Sigmoid colon (tissue), 7 donors: ENCODE measurements around the gene KRTAP4-11. TPM values are rescaled to one million over a fixed set of nuclear protein-coding genes. Genes with fewer than 3 reads are reported as not detected.
"Not testable (repeated sequence)": the region's sequence is repeated elsewhere in the genome, so short reads cannot be mapped to it uniquely, and the experiment has no call there.

ENCODE experiments used
- DNase-seq: peaks from one replicate; pipeline ENCODE4 v3.0.0-alpha.2; 2019
- H3K27ac ChIP-seq, 4 donors: fragments of 200-600 bp; sonication (generic); one replicate each; pipeline ENCODE4 v1.5.1; 2016 to 2019; ENCODE audit warnings: mild to moderate bottlenecking in 1 of 4
- H3K27me3 ChIP-seq, 3 donors: fragments of 200-600 bp; sonication (generic); one replicate each; pipeline ENCODE4 v1.5.1; 2019; ENCODE audit warnings: mild to moderate bottlenecking in 1 of 3
- H3K36me3 ChIP-seq, 4 donors: fragments of 200-600 bp; sonication (generic); one replicate each; pipeline ENCODE4 v1.5.1; 2016 to 2019
- H3K4me1 ChIP-seq, 4 donors: fragments of 200-600 bp; sonication (generic); one replicate each; pipeline ENCODE4 v1.5.1; 2017 to 2019
- H3K4me3 ChIP-seq, 4 donors: fragments of 200-600 bp; sonication (generic); one replicate each; pipeline ENCODE4 v1.5.1; 2017 to 2019; ENCODE audit warnings: mild to moderate bottlenecking in 2 of 4, moderate library complexity in 1 of 4
- H3K9me3 ChIP-seq, 4 donors: fragments of 200-600 bp in 3 of 4; sonication (generic) in 3 of 4; one replicate each; pipeline versions ENCODE4 v1.5.1 to v1.6.1; 2013 to 2019
- CTCF ChIP-seq, 4 experiments: fragments of 450-650 bp in 3 of 4; fragments of 200-600 bp in 1 of 4; IDR thresholded peaks; one replicate each; pipeline ENCODE4 v1.5.1; 2016 to 2019; ENCODE audit warnings: antibody characterized with exemption in 4 of 4, mild to moderate bottlenecking in 3 of 4, moderate library complexity in 2 of 4
- EP300 ChIP-seq, 4 donors: sonication (generic); formaldehyde crosslinking; IDR thresholded peaks; one replicate each; pipeline ENCODE4 v1.6.1; 2017; ENCODE audit warnings: antibody characterized with exemption in 4 of 4
- POLR2A ChIP-seq, 2 donors: fragments of 450-650 bp; IDR thresholded peaks; one replicate each; pipeline ENCODE4 v1.6.1; 2016; ENCODE audit warnings: antibody characterized with exemption in 2 of 2, mild to moderate bottlenecking in 2 of 2, moderate library complexity in 2 of 2
- POLR2AphosphoS5 ChIP-seq, 4 donors: sonication (generic); formaldehyde crosslinking; IDR thresholded peaks; one replicate each; pipeline ENCODE4 v1.6.1; 2017; ENCODE audit warnings: antibody characterized with exemption in 4 of 4
- WGBS, 2 donors: extraction: QIAGEN DNeasy Blood & Tissue Kit; methylation state at CpG; one replicate each; pipeline ENCODE4 v1.1.7; 2013; 5-methylcytosine and 5-hydroxymethylcytosine counted together
- intact Hi-C: fragments of 100-400 bp; cut with DNase I; formaldehyde crosslinking; loops from one replicate; pipeline ENCODE4 v1.15.1; 2023
- polyA plus RNA-seq, 3 donors: library from polyadenylated mRNA; stranded (reverse); fragments of 200-250 nt; gene quantifications; one replicate each; pipeline ENCODE4 v1.2.3, GENCODE V29; 2013
- total RNA-seq, 4 donors: library from RNA; depleted of rRNA; stranded (reverse); fragments of >200 nt; gene quantifications; one replicate each; pipeline ENCODE4 v1.1.0, GENCODE V29; 2016
- donor health status: healthy with polysubstance abuse.
- donor health status: Bipolar disorder and iron deficiency.
- donor health status: healthy.

The KRTAP4-11 gene
- total and polyA plus RNA-seq, 7 donors, result not detected

DNA sequence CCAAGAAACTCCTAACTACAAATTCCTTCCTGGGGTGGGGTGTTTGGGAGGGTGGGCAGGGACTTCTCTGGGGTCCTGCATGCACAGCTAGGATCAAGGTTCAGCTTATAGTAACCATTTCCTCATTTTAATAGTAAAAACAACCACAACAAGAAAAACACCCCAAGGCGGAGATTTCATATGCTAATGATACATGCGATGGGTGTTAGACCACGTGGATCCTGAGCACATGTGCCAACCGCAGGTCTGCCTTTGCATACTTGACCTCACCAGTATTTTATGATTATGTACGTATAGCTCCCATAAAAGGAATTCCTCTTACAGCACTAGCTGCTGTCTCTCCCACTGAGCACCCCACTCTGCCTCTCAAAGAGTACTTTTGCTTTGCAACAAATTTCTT, 1.9 kb downstream of the KRTAP4-11 start:
- Histone ChIP-seq H3K27ac (no peak overlapping the region), H3K4me1 (no peaks in the 10 kb centered on the region), H3K4me3 (no peak overlapping the region), H3K9me3 (no peaks in the 10 kb centered on the region), H3K27me3 (peaks cover 0 to 4% (median 0%) of the 10 kb centered on the region in 3 donors), H3K36me3 (no peaks in the 10 kb centered on the region)
- WGBS, 2 donors, result 24 to 44% methylated on average over 5 of the region's 5 CpGs
- DNase-seq, result no peak
- intact Hi-C loops, result no loop called here
- no peak for TF ChIP-seq POLR2A (IDR thresholded peaks at IDR 0.05)
- no peak for TF ChIP-seq EP300 (IDR thresholded peaks at IDR 0.05)
- no peak for TF ChIP-seq CTCF (IDR thresholded peaks at IDR 0.05)
- no peak for TF ChIP-seq POLR2AphosphoS5 (IDR thresholded peaks at IDR 0.05)

DNA sequence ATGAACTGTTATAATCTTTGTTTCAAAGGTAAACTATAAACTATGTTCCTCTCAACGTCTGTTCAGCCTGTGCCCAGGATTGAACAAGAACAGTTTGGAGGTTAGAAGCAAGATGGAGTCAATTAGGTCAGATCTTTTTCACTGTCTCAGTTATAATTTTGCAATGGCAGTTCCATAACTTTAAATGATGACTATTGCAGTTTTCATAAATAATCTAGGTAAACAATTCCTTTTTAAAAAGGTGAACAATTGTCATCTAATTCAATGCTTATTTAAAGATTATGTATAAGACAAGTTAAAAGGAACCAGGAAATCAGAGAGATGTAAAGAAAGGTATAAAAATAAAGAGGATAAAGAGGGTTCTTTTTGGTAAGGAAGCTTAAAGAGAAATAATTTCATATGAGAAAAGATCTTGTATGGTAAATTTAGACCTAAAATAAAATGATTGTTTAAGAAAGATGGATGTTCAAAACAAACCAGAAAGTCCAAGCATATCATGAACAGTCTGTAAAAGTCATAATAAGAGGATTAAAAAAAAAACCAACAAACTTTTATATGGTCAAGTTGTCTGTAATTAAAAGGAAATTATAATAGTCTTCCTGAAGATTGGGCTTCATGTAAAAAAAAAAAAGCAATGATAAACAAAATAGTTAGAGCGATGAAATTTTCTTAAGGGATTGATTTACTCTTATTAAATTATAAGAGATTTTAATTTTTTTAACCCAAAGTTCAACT, 6.9 kb downstream of the KRTAP4-11 start:
- intact Hi-C loops, result no loop called here
- WGBS, 2 donors, result 72 to 83% methylated on average over 2 of the region's 2 CpGs
- Histone ChIP-seq H3K9me3 (no peaks in the 10 kb centered on the region), H3K27me3 (no peaks in the 10 kb centered on the region), H3K4me1 (no peaks in the 10 kb centered on the region), H3K36me3 (no peaks in the 10 kb centered on the region), H3K4me3 (no peak overlapping the region), H3K27ac (no peak overlapping the region)
- TF ChIP-seq CTCF (IDR thresholded peaks at IDR 0.05), result no peak
- TF ChIP-seq POLR2AphosphoS5 (IDR thresholded peaks at IDR 0.05), result no peak
- no peak for TF ChIP-seq EP300 (IDR thresholded peaks at IDR 0.05)
- no peak for TF ChIP-seq POLR2A (IDR thresholded peaks at IDR 0.05)
- no peak for DNase-seq

DNA sequence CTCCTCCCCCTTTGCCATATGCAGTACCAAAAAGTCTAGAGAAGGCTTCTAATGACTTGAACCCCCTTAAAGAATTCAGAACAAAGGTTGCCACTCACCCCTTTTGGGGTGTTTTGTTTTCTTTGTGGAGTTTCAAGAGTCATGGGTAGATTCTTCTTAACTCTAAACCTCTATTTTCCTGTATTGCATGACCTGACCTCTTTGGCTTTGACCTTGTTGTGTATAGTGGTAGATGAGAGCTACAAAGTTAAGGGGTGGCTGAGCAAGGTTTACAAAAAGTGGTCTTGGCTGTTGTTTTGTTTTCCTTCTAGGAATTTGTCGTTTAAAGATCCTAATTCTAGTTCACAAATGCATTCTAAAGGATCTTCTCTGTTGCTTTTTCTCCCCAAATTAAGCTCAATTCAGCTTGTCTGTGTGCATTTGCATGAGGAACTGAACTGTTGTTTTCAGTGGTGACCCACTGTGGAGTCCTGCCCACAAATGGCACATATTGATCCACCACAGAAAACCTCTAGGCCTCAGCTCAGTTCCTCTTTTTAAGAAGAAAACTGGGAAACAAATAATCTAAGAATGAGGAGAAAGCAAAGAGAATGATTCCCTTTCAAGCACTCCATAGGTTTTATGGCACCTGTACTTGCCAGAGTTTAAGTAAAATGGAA, 9.3 kb downstream of the KRTAP4-11 start:
- H3K36me3 ChIP-seq, H3K27ac ChIP-seq, intact Hi-C loops, H3K27me3 ChIP-seq, DNase-seq, H3K9me3 ChIP-seq, H3K4me1 ChIP-seq, H3K4me3 ChIP-seq: not testable (repeated sequence)
- 35 to 38% methylated on average over 1 of the region's 1 CpG for whole genome bisulfite sequencing, 2 donors

DNA sequence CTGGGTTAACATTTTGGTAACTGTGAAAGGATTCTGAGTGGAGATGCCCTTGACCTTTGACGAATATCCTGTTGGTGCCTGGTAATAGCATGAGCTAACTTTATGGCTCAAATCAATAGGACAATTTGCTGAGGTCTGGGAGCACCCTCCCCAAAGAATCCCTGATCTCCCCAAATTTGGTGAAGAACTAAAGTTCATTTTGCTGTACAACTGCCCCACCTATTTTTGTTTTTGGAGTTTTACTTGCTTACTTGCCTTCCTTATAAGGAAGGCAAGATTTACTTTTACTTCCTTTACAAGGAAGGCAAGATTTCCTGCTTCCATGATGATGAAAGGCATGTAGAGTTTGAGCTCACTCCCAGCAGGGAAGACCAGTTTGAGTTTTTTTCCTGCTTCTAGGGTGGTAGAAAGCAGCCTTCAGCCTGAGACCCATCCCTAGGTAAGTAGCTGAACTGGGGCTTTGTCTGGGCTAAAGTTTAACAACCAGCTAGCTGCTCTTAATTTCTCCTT, 10.2 kb downstream of the KRTAP4-11 start:
- Histone ChIP-seq H3K4me3 (no peak overlapping the region), H3K4me1 (no peaks in the 10 kb centered on the region), H3K27me3 (no peaks in the 10 kb centered on the region), H3K9me3 (no peaks in the 10 kb centered on the region), H3K27ac (no peak overlapping the region), H3K36me3 (no peaks in the 10 kb centered on the region)
- TF ChIP-seq POLR2AphosphoS5 (IDR thresholded peaks at IDR 0.05) (no peak), CTCF (IDR thresholded peaks at IDR 0.05) (no peak), POLR2A (IDR thresholded peaks at IDR 0.05) (no peak), EP300 (IDR thresholded peaks at IDR 0.05) (no peak)
- no peak for DNase-seq
- 57 to 77% methylated on average over 1 of the region's 1 CpG for WGBS, 2 donors
- intact Hi-C loops, result no loop called here

- H3K36me3 ChIP-seq, DNase-seq, H3K4me1 ChIP-seq, H3K27me3 ChIP-seq, intact Hi-C loops, H3K4me3 ChIP-seq, H3K27ac ChIP-seq, H3K9me3 ChIP-seq: not testable (repeated sequence)
- 81 to 82% methylated on average over 10 of the region's 10 CpGs for WGBS, 2 donors
Measured at GRCh38 chr17:41105347-41105746, 12.8 kb downstream of the KRTAP4-11 start, which contains the start of gene KRTAP4-9. TSS of gene KRTAP4-9 (plus strand) at chr17:41105389. CDS start at chr17:41105389, 0 bp downstream.

DNA sequence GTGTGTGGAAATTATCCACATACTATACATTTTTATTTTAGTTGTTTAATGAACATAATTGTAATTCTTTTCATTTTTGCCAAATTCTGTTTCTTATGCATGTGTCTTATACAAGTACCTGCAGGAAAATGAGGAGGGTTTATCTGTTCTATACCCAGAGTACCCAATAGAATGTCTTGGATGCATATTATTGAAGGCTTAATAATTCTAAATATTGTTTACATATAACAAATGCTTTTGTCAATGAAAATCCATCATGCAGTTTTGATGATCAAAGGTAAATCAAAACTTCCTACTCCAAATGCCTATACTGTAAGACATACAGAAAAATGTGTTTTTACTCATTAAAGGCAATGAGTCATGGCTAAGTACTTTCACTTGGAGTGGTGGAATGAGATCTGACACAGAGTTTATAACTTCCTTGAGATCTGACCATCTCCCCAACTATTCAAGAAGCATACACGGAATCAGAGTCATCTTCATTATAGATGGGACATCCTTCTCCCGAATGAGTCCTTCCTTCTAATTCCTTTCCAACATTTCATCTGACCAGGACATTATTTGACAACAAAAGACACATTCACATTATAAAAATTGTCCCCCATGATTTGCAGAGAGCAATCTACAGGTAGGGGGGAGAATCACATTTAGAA, 13.7 kb downstream of the KRTAP4-11 start:
- DNase-seq, H3K27me3 ChIP-seq, H3K4me1 ChIP-seq, H3K9me3 ChIP-seq, intact Hi-C loops, H3K27ac ChIP-seq, H3K36me3 ChIP-seq, H3K4me3 ChIP-seq: not testable (repeated sequence)
- WGBS, 2 donors, result 77 to 85% methylated on average over 2 of the region's 2 CpGs
